Measurements from ENCODE around the gene FAM13C. TPM values are rescaled to one million over a fixed set of nuclear protein-coding genes. Genes with fewer than 3 reads are reported as not detected.

The FAM13C gene
- total RNA-seq, 4 donors from 2014 or later: 45.1 to 62.9 (median 53.1) TPM

GRCh38 chr10:59315465-59315864 lies 46.9 kb downstream of the FAM13C start:
- no peaks in the 10 kb centered on the region for H3K9me3 ChIP-seq
- peak overlapping the region; percentile 40 to 57 (median 44) for H3K27ac ChIP-seq (replicated peaks in 1 of 4)
- no peak overlapping the region for H3K4me3 ChIP-seq
- peaks cover 48 to 88% (median 80%) of the 10 kb centered on the region in 4 donors for H3K4me1 ChIP-seq
- intact Hi-C loops (cut with DNase I): no loop called here
- no peaks in the 10 kb centered on the region for H3K36me3 ChIP-seq
- no peaks in the 10 kb centered on the region for H3K27me3 ChIP-seq
- no peak for DNase-seq (ENCODE audit: extremely low spot score)
- TF ChIP-seq CTCF (IDR thresholded peaks at IDR 0.05) (no peak), POLR2A (IDR thresholded peaks at IDR 0.05; ENCODE audit: low read depth) (no peak), POLR2AphosphoS5 (IDR thresholded peaks at IDR 0.05) (no peak), EP300 (IDR thresholded peaks at IDR 0.05) (no peak)

GRCh38 chr10:59314268-59314667 lies 48.1 kb downstream of the FAM13C start:
- WGBS: 76% methylated on average over 2 of the region's 2 CpGs
- Histone ChIP-seq H3K4me1 (peaks cover 54 to 88% (median 82%) of the 10 kb centered on the region in 4 donors), H3K27ac (replicated peaks in 1 of 4) (peak overlapping the region; percentile 28 to 57 (median 42)), H3K27me3 (no peaks in the 10 kb centered on the region), H3K4me3 (no peak overlapping the region), H3K36me3 (no peaks in the 10 kb centered on the region), H3K9me3 (no peaks in the 10 kb centered on the region)
- intact Hi-C loops (cut with DNase I): no loop called here
- no peak for DNase-seq (ENCODE audit: extremely low spot score)
- TF ChIP-seq EP300 (IDR thresholded peaks at IDR 0.05): no peak

DNA sequence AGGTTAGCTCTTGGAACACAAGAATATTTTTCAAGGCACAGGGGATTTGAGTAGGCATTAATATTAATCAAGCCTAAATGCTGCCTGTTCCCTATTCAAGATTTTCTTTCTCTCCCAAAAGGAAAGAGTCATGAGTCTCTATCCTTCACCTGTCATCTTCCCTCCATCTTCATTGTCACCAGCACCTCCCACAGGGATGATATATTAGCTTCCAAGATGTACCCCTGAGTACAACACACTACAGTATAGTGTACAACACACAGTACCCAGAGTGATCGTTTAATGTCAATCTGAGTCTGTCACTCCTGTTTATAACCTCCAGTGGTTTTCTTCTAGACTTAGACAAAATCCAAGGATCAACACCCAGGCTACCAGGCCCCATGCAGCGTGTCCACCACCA lies 50.1 kb downstream of the FAM13C start:
- no peaks in the 10 kb centered on the region for H3K27me3 ChIP-seq
- no peaks in the 10 kb centered on the region for H3K36me3 ChIP-seq
- H3K4me3 ChIP-seq: no peak overlapping the region
- intact Hi-C loops (cut with DNase I): no loop called here
- TF ChIP-seq POLR2AphosphoS5 (IDR thresholded peaks at IDR 0.05) (no peak), EP300 (IDR thresholded peaks at IDR 0.05) (no peak), POLR2A (IDR thresholded peaks at IDR 0.05; ENCODE audit: low read depth) (no peak), CTCF (IDR thresholded peaks at IDR 0.05) (no peak)
- 95% methylated on average over 2 of the region's 2 CpGs for WGBS
- DNase-seq (ENCODE audit: extremely low spot score): no peak
- peak overlapping the region in 3 of 4 donors; percentile 53 to 62 (median 57) for H3K27ac ChIP-seq (replicated peaks in 1 of 4)
- H3K9me3 ChIP-seq: no peaks in the 10 kb centered on the region
- peaks cover 51 to 90% (median 87%) of the 10 kb centered on the region in 4 donors for H3K4me1 ChIP-seq

GRCh38 chr10:59311025-59311424 lies 51.3 kb downstream of the FAM13C start:
- Histone ChIP-seq H3K27ac (replicated peaks in 1 of 4) (peak overlapping the region; percentile 53 to 62 (median 56)), H3K36me3 (peaks cover 0 to 7% (median 0%) of the 10 kb centered on the region in 4 donors), H3K4me3 (no peak overlapping the region), H3K27me3 (no peaks in the 10 kb centered on the region), H3K4me1 (peaks cover 50 to 88% (median 85%) of the 10 kb centered on the region in 4 donors), H3K9me3 (no peaks in the 10 kb centered on the region)
- intact Hi-C loops (cut with DNase I): no loop called here
- TF ChIP-seq EP300 (IDR thresholded peaks at IDR 0.05): no peak
- TF ChIP-seq POLR2A (IDR thresholded peaks at IDR 0.05; ENCODE audit: low read depth): no peak
- DNase-seq (ENCODE audit: extremely low spot score): no peak

DNA sequence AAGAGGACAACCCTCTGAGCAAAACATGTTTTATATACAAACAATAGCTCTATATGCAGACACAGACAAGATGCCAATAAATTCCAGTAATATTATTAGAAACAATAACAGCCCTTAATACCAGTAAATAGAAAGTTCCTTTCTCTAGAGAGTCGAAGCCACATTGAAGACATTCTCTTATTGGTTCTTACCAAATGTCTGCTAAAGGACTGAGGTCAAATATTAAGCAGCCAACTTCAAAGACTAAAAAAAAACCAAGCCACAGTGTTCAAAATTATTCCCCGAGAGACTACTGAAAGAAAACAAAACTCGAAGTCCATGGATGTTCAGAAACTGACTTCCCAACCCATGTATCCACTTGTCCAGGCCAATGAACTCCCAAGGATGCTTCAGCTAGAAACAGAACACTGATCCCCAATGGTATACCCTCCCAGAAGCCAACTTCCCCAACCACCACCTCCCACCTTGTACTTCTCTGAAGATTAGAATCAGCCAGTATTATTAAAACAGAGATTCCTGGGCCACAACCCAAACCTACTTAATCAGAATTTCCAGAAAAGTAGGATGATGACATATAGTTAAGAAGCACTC lies 51.9 kb downstream of the FAM13C start:
- no peaks in the 10 kb centered on the region for H3K9me3 ChIP-seq
- H3K4me1 ChIP-seq: peaks cover 44 to 85% (median 79%) of the 10 kb centered on the region in 4 donors
- no peaks in the 10 kb centered on the region for H3K27me3 ChIP-seq
- no peak for TF ChIP-seq POLR2A (IDR thresholded peaks at IDR 0.05; ENCODE audit: low read depth)
- TF ChIP-seq EP300 (IDR thresholded peaks at IDR 0.05): no peak
- no peak for TF ChIP-seq POLR2AphosphoS5 (IDR thresholded peaks at IDR 0.05)
- no peak for TF ChIP-seq CTCF (IDR thresholded peaks at IDR 0.05)
- no peak overlapping the region for H3K4me3 ChIP-seq
- peaks cover 0 to 9% (median 0%) of the 10 kb centered on the region in 4 donors for H3K36me3 ChIP-seq
- 63% methylated on average over 3 of the region's 3 CpGs for WGBS
- peak overlapping the region; percentile 53 to 62 (median 56) for H3K27ac ChIP-seq (replicated peaks in 1 of 4)
- intact Hi-C loops (cut with DNase I): no loop called here
- DNase-seq (ENCODE audit: extremely low spot score): no peak

Measured in esophagus muscularis mucosa (tissue), 4 donors.